HG03565 (cell line): ENCODE results near the gene STAC3.

Source experiments
- ATAC-seq: cut with Tn5 transposase; IDR thresholded peaks from one replicate; pipeline ENCODE4 v1.9.1; 2021; ENCODE audit warnings: mild to moderate bottlenecking, moderate library complexity; ENCODE audit not compliant: unreplicated experiment

The STAC3 gene

GRCh38 chr12:57255916-57256315 is 4.9 kb upstream of the STAC3 start:
- no peak for ATAC-seq

DNA sequence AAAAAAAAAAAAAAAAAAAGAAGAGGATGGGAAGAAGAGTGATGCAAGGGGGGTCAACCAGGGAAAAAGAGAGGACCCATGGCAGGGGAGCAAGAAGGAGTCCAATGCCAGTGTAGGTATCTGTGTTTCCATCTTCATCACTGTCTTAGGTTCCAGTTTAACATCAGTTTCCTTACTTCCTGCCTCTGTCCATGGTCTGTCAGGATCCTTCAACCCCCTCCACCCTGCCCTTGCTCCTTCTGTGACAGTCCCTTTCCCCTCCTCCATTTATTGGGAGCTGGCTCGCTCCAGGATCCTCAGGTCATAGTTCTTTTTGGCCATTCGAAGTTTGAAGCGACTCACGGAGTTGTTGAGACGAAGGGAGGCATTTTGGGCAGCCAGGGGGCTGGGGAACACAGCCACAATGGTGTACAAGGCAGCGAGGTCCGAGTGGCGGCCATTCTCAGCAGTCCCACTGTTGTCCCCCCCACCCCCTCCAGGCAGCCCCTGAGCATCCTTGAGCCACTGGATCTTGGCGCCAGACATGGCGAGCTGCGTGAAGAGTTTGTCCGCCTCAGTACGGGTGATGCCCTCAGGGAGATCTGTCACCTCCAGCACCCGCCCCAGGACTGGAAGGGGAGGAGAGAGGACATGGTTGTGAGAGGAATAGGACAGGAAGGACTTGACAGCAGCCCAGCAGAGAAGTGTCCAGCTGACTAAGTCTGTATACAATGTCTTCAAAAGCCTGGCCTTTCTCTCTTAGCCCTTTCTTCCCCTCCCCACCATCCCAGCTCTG is 3.7 kb upstream of the STAC3 start:
- no peak for ATAC-seq

- no peak for ATAC-seq
Measured at GRCh38 chr12:57250541-57250940, 446 bp downstream of the STAC3 start.

DNA sequence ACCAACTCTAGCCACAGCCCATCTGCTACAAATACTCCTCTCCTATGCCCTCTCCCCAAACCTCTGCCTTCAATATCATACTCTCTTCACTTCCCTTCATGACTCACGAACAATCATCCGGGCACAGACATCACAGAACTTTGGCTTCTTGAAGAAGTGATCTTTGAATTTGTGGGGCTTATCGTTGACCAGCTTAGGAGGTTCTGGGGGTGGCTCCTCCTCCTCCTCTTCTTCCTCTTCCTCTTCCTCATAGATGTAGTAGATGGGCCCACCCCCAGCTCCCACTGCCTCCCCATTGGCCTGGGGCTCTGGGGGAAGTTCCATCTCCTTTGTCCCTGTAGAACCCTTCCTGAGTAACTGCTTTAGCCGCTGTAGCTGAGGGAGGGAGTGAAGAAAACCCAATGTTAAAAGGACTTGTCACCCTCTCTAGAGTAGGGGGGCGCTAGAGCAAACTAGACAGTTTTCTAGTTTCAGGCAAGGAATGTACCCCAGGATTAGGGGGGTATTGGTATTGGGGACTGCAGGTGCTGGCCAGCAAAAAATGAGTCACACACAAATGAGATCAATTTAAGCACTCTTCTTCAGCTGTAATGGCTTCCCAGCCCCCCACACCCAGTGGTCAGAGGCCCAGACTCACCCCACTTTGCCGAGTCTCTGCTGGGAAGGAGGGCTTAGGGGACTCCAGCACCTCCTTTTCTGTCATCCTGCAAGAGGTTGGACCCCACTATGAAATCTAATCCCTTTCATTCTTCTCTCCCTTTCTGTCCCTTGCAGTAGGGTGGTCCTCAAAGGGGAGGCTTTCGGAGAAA is 1.8 kb downstream of the STAC3 start:
- ATAC-seq: no peak

GRCh38 chr12:57247041-57247440 is 3.9 kb downstream of the STAC3 start:
- ATAC-seq: no peak

- no peak for ATAC-seq
Measured at GRCh38 chr12:57244312-57244696, 6.7 kb downstream of the STAC3 start.

DNA sequence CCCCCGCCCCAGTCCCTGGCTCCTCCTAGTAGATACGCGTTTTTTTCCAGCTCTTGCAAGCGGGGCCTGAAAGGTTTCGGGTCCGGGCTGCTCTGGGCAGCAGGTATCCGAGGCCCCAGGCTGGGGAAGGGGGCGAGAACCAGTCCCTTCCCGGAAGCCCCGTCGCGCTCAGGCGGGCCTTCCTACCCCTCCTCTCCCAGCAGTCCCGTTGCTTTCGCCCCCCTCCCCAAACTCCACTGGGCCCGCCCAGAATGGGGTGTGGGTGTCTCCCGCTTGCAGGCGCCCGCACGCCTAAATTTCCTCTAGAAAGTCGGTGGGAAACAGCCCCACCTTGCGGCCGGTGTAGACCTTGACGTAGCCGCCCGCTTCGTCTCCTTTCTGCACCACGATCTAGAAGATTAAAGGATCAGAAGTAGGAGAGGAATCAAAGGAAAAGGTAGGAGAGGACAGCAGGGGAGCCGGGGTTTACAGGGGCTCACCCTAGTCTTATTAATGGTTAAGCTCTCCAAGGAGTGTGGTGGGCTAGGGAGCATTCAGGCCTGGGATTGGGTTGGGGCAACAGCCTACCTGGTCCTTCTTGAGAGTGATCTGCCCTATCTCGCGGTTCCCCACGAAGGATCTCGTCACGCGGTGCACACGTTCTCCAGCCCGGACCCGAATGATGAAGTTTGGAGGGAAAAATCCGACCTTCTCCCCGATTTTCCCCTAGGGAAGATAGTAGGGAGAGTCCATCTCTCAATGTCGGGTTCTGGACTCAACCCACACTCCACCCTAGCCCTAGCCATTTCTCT is 7.3 kb downstream of the STAC3 start:
- ATAC-seq: no peak

- no peak for ATAC-seq
Measured at GRCh38 chr12:57242691-57243454, 8.1 kb downstream of the STAC3 start.

- ATAC-seq: no peak
Measured at GRCh38 chr12:57242329-57242690, 8.7 kb downstream of the STAC3 start.

DNA sequence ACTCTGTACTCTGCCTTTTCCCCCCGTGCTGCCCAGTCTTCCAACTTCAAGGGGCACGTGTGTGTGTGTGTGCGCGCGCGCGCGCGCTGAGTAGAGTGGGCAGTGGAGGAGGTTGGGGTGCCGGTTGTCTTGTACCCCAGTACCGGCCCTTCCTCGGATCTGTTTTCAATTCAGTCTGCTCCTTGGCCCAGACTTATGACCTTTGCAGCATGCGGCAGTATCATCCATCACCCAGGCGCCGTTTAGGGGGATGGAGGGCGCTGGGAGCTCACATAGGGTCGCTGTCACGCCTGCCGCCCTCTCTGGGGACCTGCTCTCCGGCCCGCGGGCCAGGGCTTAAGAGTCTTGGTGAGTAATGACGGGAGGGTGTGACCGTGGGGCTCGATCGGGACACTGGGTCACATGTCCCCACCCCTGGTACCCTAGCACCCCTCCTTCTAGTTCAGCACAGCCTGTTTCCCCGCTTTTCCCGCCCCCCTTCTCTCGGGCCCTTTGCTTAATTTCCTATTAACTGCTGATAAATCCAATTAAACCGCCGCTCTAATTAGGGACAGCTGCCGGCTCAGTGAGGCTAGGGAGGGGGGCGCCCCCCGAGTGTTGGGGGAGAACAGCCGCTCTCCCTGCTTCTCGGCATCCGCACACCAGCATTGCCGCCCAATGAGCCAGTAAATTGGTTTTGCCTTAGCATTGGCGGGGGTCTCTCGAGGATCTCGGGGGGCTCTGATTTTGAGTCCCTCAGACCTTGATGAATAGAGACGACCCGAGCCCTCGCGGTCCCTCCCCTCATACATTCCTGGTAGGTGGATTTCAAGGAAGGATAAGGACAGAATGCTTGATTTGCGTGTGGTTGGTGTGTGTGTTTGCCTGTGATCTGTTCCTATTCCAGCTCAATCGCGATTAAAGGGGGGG is 9.3 kb downstream of the STAC3 start:
- no peak for ATAC-seq

DNA sequence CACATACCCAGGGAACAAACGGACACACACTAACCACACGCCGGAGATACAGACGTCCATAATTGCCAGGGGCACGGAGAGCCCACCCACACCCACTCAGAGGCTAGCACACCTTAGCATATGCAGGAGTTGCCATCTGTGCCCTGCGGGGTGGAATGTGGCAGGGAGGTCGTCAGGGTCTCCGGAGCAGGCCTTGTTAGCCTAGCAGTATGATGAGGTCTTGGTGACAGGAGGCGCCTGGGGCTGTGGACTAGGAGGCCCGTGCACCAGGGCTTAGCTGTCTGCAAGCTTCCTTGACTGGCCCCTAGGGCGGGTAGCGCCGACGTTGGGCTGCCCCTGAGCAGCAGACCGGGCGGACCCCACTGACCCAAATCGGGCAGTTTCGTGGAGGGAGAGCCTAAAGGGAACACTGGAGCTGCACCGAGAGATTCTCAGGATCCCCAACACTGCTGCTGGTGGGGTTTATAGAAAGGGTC is 10.0 kb downstream of the STAC3 start:
- no peak for ATAC-seq

DNA sequence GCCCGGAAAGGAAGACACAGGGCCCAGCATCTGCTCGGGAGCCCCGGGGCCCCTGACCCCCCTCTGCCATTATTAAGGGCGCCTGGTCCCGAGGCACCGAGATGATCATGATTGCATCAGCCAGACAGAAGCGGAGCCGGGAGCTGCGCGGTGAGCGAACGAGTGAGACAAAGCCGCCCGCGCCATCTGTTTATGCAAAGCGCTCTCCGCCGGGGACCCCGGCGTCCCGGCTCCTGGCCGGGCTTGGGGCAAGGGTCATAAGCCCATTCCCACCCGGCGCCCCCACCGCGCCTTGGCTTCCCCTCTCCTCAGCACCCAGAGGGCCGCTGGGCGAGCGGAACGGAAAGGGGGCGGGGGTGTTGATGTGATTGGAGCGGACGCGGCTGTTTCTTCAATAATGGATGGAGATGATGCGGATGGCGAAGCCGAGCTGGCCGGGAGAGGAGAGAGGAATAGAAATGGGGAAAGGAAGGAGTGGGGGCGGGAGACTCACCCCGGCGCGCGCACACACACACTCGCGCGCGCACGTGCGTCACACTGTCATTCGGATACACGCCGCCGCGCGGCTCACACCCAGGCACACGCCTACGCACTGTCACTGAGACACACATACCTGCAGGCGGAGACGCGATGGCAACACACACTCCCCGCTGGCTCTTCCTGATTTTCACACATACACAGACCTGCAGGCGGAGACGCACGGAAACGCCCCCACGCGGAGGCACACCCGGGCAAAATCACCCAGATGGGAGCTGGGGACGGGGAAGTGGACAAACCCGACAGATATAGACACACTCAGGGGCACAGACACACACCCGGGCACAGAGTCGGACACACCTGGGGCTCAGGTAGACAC is 10.7 kb downstream of the STAC3 start:
- no peak for ATAC-seq

DNA sequence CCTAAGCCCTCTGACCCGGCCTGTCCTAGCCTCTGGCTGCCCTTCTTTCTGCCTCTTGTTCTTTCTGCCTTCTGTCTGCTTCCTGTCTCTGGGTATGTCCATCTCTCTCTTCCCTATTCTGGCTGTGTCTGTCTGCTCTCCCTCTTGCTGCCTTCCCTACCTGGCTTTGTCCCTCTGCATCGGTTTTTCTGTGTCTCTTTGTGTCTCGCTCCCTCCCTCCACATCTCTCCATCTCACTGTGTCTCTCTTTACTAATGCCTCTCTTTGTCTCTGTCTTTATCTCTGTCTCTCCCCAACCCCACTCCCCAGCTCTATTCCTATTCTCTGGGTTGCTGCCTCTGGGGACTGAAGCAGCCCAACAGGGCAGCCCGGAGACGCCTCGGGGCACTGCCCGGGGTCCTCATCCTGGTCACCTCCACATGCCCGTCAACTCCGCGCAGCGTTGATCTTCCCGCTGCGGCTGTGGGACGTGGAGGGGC is 11.4 kb downstream of the STAC3 start:
- ATAC-seq: peak; percentile 2

GRCh38 chr12:57238854-57239554 is 12.0 kb downstream of the STAC3 start:
- ATAC-seq: peak; percentile 59

DNA sequence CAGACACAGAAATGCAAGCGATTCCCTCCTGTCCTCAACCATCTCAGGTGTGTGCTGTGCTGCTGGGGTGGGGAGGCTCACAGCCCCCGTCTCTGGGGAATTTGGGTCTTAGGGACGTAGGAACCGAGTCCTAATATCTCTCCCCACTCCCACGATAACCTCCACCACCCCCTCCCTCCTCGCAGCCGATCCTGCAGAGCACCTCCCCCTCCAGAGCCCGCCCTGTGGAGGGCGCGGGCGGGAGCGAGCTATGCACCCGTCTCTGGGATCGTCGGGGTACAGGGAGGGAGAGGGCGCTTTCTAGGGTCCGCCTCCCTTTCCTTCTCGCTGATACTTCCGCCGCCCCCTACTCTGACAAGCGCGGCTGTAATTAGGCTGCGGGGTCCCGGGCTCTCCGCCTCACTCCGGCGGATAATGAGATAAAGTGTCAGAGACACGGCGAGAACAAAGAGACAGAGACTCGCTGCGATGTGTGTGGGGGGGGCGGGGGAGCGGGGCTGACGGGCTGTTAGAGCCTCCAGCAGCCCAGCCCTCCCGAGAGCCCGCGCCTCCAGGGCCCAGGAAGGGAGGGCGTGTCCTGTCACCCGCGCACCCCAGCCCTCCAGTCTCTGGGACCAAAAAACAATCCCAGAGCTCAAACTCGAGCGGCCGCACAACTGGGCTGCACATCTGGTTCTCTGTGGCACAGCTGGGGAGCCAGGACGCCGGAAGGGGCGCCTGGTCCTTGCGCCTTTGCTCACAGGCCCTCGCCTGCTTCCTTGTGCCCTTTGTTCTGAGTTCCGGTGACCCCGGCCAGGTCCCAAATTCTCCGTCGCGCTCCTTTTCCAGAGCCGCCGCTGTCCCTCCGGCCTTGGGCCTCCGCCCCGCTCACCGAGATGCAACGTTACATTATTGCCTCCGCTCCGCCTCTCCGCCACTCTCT is 12.8 kb downstream of the STAC3 start:
- no peak for ATAC-seq

DNA sequence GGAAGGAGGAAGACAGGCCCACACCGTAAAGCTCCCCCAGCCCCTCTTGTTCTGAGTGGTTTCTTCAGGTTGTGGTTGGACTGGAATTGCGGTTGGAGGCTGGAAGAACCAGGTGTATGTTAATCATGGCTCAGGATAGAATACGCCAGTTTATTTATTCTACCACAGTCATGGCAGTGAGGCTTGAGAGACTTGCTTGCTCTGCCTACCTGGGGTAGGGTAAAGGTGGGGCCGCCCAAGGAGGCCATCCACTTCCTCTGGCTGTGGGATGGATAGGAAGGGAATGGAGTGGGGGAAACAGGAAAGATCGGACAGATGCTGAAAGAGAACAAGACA is 13.4 kb downstream of the STAC3 start:
- ATAC-seq: no peak
